Activated naive CD8-positive, alpha-beta T cell treated with anti-CD3 and anti-CD28 coated beads for 36 hours (primary cell): ENCODE data around the gene RFTN1. TPM values are rescaled to one million over a fixed set of nuclear protein-coding genes. Genes with fewer than 3 reads are reported as not detected.

Source experiments
- DNase-seq: peaks from one replicate; pipeline ENCODE4 v3.0.0; 2021
- H3K27ac Mint-ChIP-seq: one replicate; pipeline ENCODE4 v1.8.0; 2022; ENCODE audit warnings: mild to moderate bottlenecking, moderate library complexity, mixed read lengths
- H3K27me3 Mint-ChIP-seq: one replicate; pipeline ENCODE4 v1.8.0; 2022; ENCODE audit warnings: mild to moderate bottlenecking, mixed read lengths
- H3K36me3 Mint-ChIP-seq: one replicate; pipeline ENCODE4 v1.8.0; 2021; ENCODE audit warnings: mild to moderate bottlenecking, mixed read lengths
- H3K4me1 Mint-ChIP-seq: one replicate; pipeline ENCODE4 v1.8.0; 2021; ENCODE audit warnings: mixed read lengths
- H3K4me3 Mint-ChIP-seq: one replicate; pipeline ENCODE4 v1.8.0; 2022; ENCODE audit warnings: mild to moderate bottlenecking, moderate library complexity, mixed read lengths
- H3K9me3 Mint-ChIP-seq: one replicate; pipeline ENCODE4 v1.8.0; 2022; ENCODE audit warnings: mixed read lengths
- total RNA-seq, 2 experiments: library from RNA; stranded (reverse); gene quantifications; one replicate each; pipeline ENCODE4 v1.2.3, GENCODE V29; 2021

Gene RFTN1
- total RNA-seq, 2 experiments from 2014 or later, result 84.2 to 84.8 TPM

GRCh38 chr3:16398648-16399047 lies 114.9 kb downstream of the RFTN1 start:
- Mint-ChIP-seq H3K4me3 (no peak overlapping the region), H3K4me1 (peaks cover 38% of the 10 kb centered on the region), H3K27ac (no peak overlapping the region), H3K9me3 (no peaks in the 10 kb centered on the region), H3K36me3 (peaks cover 61% of the 10 kb centered on the region), H3K27me3 (no peaks in the 10 kb centered on the region)
- no peak for DNase-seq

GRCh38 chr3:16396202-16396601 lies 117.3 kb downstream of the RFTN1 start:
- Mint-ChIP-seq H3K27me3 (no peaks in the 10 kb centered on the region), H3K36me3 (peaks cover 58% of the 10 kb centered on the region), H3K4me1 (peaks cover 35% of the 10 kb centered on the region), H3K27ac (no peak overlapping the region), H3K4me3 (no peak overlapping the region), H3K9me3 (peaks cover 1% of the 10 kb centered on the region)
- no peak for DNase-seq

GRCh38 chr3:16395212-16395611 lies 118.3 kb downstream of the RFTN1 start:
- Mint-ChIP-seq H3K9me3 (peaks cover 1% of the 10 kb centered on the region), H3K27me3 (no peaks in the 10 kb centered on the region), H3K36me3 (peaks cover 60% of the 10 kb centered on the region), H3K27ac (no peak overlapping the region), H3K4me1 (peaks cover 34% of the 10 kb centered on the region), H3K4me3 (no peak overlapping the region)
- DNase-seq, result no peak

DNA sequence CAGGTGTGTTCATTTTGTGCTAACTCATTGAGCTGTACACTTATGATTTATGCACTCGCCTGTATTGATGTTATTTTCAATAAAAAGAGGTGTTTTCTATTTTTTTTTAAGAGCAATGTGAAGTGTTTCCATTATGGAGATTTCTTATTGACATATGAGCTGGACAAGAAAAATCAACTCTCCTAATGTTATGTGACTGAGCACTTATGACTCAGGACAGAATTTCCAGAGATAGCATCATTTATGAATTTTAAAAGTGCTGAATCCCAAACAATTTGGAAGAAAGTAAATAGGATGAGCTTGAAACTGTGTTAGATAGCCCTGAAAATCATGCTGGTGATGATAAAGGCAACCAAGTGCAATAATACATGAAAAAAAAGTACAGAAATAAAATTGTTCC lies 118.9 kb downstream of the RFTN1 start:
- Mint-ChIP-seq H3K9me3 (peaks cover 1% of the 10 kb centered on the region), H3K4me1 (peaks cover 32% of the 10 kb centered on the region), H3K27ac (no peak overlapping the region), H3K4me3 (no peak overlapping the region), H3K27me3 (no peaks in the 10 kb centered on the region), H3K36me3 (peaks cover 59% of the 10 kb centered on the region)
- no peak for DNase-seq

GRCh38 chr3:16392717-16393116 lies 120.8 kb downstream of the RFTN1 start:
- Mint-ChIP-seq H3K36me3 (peaks cover 63% of the 10 kb centered on the region), H3K27me3 (no peaks in the 10 kb centered on the region), H3K4me3 (no peak overlapping the region), H3K27ac (no peak overlapping the region), H3K9me3 (peaks cover 1% of the 10 kb centered on the region), H3K4me1 (peaks cover 40% of the 10 kb centered on the region)
- DNase-seq, result no peak

DNA sequence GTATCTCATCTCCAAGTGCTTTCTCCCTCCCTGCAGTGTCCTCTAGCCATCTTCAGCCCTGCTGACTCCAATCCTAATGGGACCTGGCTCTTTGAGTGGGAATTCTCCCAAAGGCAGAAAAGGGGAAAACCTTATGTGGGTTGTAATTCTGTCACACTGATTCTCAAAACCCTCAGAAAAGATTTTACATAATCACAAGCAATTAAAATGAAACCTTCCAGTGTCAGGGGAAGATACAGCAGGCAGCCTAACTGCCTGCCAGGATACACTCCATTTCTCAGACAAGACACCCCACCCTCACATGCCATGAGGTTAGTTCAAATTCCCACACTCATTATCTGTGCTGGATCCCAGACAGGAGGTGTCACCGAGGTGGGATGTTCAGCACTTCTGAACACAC lies 121.4 kb downstream of the RFTN1 start:
- no peak overlapping the region for H3K4me3 Mint-ChIP-seq
- H3K27me3 Mint-ChIP-seq, result no peaks in the 10 kb centered on the region
- H3K4me1 Mint-ChIP-seq, result peaks cover 43% of the 10 kb centered on the region
- H3K36me3 Mint-ChIP-seq, result peaks cover 65% of the 10 kb centered on the region
- H3K9me3 Mint-ChIP-seq, result peaks cover 1% of the 10 kb centered on the region
- no peak for DNase-seq
- H3K27ac Mint-ChIP-seq, result no peak overlapping the region

- no peaks in the 10 kb centered on the region for H3K27me3 Mint-ChIP-seq
- peaks cover 50% of the 10 kb centered on the region for H3K4me1 Mint-ChIP-seq
- no peak overlapping the region for H3K27ac Mint-ChIP-seq
- peaks cover 65% of the 10 kb centered on the region for H3K36me3 Mint-ChIP-seq
- no peak overlapping the region for H3K4me3 Mint-ChIP-seq
- H3K9me3 Mint-ChIP-seq, result peaks cover 1% of the 10 kb centered on the region
- no peak for DNase-seq
Measured at GRCh38 chr3:16390581-16390980, 122.9 kb downstream of the RFTN1 start.

DNA sequence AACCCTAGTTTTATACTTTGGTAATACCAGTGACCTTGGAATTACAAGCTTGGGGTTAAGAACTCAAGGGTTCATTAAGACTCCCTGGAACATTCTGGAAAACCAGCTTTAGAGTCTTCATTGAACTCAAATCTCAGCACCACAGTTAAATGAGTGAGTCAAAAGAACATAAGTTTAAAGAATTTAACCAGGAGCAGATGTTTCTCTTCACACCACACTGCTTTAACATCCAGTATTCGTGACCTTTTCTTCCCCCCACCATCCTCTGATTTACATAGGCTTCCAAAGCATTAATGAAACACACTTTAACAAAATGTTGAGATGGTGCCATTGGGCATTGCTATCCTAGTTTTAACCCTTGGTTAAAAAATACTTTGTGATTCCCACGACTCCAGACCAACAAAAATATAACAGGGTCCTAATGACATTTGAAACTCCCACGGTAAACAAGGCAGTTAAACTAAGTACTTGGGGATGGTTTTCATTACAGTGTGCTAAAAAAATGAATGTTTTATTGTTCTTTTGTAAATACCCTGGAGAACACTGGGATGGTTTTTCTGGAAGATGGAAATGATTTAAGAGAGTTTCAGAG lies 124.6 kb downstream of the RFTN1 start:
- no peaks in the 10 kb centered on the region for H3K27me3 Mint-ChIP-seq
- peaks cover 1% of the 10 kb centered on the region for H3K9me3 Mint-ChIP-seq
- no peak overlapping the region for H3K27ac Mint-ChIP-seq
- no peak for DNase-seq
- peaks cover 72% of the 10 kb centered on the region for H3K36me3 Mint-ChIP-seq
- no peak overlapping the region for H3K4me3 Mint-ChIP-seq
- peaks cover 57% of the 10 kb centered on the region for H3K4me1 Mint-ChIP-seq

- DNase-seq, result no peak
- Mint-ChIP-seq H3K27ac (peak overlapping the region; percentile 71), H3K4me3 (no peak overlapping the region), H3K9me3 (peaks cover 10% of the 10 kb centered on the region), H3K27me3 (no peaks in the 10 kb centered on the region), H3K36me3 (peaks cover 81% of the 10 kb centered on the region), H3K4me1 (peaks cover 64% of the 10 kb centered on the region)
Measured at GRCh38 chr3:16386561-16386960, 126.9 kb downstream of the RFTN1 start.

- Mint-ChIP-seq H3K9me3 (peaks cover 9% of the 10 kb centered on the region), H3K4me3 (no peak overlapping the region), H3K27ac (peak overlapping the region; percentile 38), H3K27me3 (no peaks in the 10 kb centered on the region), H3K36me3 (peaks cover 86% of the 10 kb centered on the region), H3K4me1 (peaks cover 66% of the 10 kb centered on the region)
- no peak for DNase-seq
Measured at GRCh38 chr3:16385151-16385550, 128.3 kb downstream of the RFTN1 start.

DNA sequence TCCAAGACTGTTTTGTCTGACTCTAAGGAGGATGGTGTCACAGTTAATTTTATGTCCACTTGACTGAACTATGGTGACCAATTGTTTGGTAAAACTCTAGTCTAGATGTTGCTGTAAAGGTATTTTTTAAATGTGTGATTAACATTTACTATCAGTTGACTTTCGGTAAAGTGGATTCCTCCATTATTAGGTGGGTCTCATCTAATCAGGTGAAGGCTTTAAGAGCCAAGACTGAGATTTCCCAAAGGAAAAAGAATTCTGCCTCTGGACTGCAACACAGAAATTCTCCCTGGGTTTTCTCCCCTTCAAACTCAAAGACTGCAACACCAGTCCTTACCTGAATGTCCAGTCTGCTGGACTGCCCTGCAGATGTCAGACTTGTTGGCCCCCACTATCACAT lies 129.6 kb downstream of the RFTN1 start:
- Mint-ChIP-seq H3K27ac (no peak overlapping the region), H3K4me3 (no peak overlapping the region), H3K9me3 (peaks cover 9% of the 10 kb centered on the region), H3K36me3 (peaks cover 88% of the 10 kb centered on the region), H3K4me1 (peaks cover 71% of the 10 kb centered on the region), H3K27me3 (no peaks in the 10 kb centered on the region)
- no peak for DNase-seq

GRCh38 chr3:16382845-16383244 lies 130.7 kb downstream of the RFTN1 start:
- Mint-ChIP-seq H3K4me1 (peaks cover 71% of the 10 kb centered on the region), H3K36me3 (peaks cover 89% of the 10 kb centered on the region), H3K27ac (peak overlapping the region; percentile 83), H3K9me3 (peaks cover 19% of the 10 kb centered on the region), H3K4me3 (no peak overlapping the region), H3K27me3 (no peaks in the 10 kb centered on the region)
- no peak for DNase-seq

DNA sequence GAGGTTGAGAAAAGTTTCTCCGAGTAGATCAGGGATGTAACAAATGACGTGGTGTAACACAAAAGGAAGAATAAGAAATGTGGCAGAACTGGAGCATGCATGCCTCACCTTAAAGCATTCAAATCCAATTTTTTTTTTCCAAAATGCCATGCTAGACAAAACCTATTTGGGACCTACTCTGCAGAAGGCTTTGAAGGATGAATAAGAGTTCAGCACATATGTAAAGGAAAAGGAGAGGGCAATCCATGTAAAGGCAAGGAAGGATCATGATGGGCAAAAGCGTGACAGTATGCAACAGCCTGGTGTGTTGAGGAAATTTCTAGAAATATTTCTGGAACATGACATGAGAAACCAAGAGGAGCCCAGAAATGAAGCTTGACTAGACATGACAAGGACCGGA lies 132.1 kb downstream of the RFTN1 start:
- Mint-ChIP-seq H3K36me3 (peaks cover 92% of the 10 kb centered on the region), H3K4me3 (no peak overlapping the region), H3K4me1 (peaks cover 71% of the 10 kb centered on the region), H3K9me3 (peaks cover 24% of the 10 kb centered on the region), H3K27ac (peak overlapping the region; percentile 2), H3K27me3 (no peaks in the 10 kb centered on the region)
- no peak for DNase-seq

GRCh38 chr3:16380421-16380820 lies 133.1 kb downstream of the RFTN1 start:
- Mint-ChIP-seq H3K36me3 (peaks cover 94% of the 10 kb centered on the region), H3K27me3 (no peaks in the 10 kb centered on the region), H3K27ac (peak overlapping the region; percentile 76), H3K9me3 (peaks cover 24% of the 10 kb centered on the region), H3K4me1 (peaks cover 77% of the 10 kb centered on the region), H3K4me3 (no peak overlapping the region)
- no peak for DNase-seq

- H3K9me3 Mint-ChIP-seq, result peaks cover 24% of the 10 kb centered on the region
- no peak for DNase-seq
- H3K27ac Mint-ChIP-seq, result peak overlapping the region; percentile 76
- H3K4me1 Mint-ChIP-seq, result peaks cover 79% of the 10 kb centered on the region
- no peak overlapping the region for H3K4me3 Mint-ChIP-seq
- H3K36me3 Mint-ChIP-seq, result peaks cover 95% of the 10 kb centered on the region
- H3K27me3 Mint-ChIP-seq, result no peaks in the 10 kb centered on the region
Measured at GRCh38 chr3:16379838-16380237, 133.7 kb downstream of the RFTN1 start.

DNA sequence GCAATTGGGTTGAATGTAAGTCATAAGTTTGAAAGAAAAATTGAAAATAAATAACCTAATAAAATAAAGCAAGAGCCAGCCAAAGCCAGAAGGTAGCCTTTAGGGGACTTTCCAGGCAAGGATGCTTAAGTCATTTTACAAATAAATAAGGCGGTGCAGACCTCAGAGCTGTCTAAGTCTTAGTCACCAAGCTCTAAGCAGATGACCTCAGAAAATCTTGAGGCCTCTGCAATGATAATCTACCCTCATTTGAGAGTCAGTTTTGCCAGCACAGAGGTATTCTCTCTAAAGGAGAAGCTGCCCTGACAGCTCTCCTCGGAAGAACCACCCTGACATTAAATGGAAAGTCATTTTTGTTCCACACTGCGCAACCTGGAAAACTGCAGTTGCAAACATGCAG lies 134.6 kb downstream of the RFTN1 start:
- peaks cover 24% of the 10 kb centered on the region for H3K9me3 Mint-ChIP-seq
- peaks cover 86% of the 10 kb centered on the region for H3K4me1 Mint-ChIP-seq
- peak overlapping the region; percentile 87 for H3K27ac Mint-ChIP-seq
- DNase-seq, result no peak
- H3K4me3 Mint-ChIP-seq, result no peak overlapping the region
- H3K36me3 Mint-ChIP-seq, result peaks cover 96% of the 10 kb centered on the region
- no peaks in the 10 kb centered on the region for H3K27me3 Mint-ChIP-seq
